GM20000 (cell line): ENCODE data around the gene FAM89B.

ENCODE experiments used
- DNase-seq: peaks from one replicate; pipeline ENCODE4 v3.0.0; 2012; ENCODE audit warnings: low spot score
- CTCF ChIP-seq: IDR thresholded peaks from 2 replicates; pipeline ENCODE4 v1.5.1; 2012; ENCODE audit warnings: mild to moderate bottlenecking, control low read depth; ENCODE audit errors: extremely low read depth, missing control alignments

Gene FAM89B

DNA sequence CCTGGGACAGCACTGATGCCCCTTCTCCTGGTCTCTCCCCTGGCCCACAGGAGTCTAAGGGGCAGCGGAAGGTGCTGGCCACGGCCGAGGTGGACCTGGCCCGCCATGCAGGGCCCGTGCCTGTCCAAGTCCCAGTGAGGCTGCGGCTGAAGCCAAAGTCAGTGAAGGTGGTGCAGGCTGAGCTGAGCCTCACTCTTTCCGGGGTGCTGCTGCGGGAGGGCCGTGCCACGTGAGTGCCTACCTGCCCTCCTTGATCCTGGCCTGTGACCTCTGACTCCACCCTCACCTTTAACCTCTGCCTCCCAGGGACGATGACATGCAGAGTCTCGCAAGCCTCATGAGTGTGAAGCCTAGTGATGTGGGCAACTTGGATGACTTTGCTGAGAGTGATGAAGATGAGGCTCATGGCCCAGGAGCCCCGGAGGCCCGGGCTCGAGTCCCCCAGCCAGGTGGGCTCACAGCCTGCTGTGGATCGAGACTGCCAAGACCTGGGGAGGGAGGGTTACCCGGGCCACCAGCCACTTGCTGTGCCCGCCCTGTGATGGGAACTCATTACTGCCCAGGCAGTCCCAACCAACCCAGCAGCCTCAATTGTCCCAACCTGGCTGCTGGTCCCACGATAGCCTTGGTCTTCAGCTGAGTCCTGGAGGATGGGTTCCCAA lies 7.8 kb downstream of the FAM89B start:
- no peak for DNase-seq
- TF ChIP-seq CTCF: no peak

DNA sequence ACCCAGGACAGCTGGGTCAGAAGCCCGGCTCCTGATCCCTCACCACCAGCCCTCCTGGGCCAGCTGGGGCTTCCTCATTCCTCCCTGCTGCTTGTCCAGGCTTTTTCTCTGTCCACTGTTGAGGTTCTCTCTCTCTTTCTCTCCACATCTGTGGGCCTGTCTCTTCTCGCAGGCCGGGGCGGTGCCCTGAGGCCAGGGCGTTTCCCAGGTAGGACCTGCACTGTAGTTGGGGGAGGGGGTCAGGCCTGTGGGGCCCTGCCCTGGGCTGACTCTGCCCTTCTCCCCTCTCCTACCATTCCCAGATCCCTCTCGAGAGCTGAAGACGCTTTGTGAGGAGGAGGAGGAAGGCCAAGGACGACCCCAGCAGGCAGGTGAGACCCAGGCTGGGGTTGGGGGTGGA lies 8.4 kb downstream of the FAM89B start:
- DNase-seq: no peak
- TF ChIP-seq CTCF: no peak

DNA sequence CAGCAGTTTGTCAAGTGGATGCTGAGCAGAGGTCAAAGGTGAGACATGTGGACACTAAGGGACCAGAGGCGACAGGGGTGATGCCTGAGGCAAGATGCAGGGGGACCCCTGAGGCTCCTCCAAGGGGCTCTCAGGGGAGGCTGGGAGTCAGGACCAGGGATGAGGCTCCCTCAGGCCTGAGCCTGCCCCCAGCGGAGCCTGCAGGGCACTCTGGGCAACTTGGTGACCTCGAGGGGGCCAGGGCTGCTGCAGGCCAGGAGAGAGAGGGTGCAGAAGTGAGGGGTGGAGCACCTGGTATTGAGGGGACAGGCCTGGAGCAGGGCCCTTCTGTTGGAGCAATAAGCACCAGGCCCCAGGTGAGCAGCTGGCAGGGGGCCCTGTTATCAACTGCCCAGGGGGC lies 9.6 kb downstream of the FAM89B start:
- TF ChIP-seq CTCF: no peak
- DNase-seq: no peak

DNA sequence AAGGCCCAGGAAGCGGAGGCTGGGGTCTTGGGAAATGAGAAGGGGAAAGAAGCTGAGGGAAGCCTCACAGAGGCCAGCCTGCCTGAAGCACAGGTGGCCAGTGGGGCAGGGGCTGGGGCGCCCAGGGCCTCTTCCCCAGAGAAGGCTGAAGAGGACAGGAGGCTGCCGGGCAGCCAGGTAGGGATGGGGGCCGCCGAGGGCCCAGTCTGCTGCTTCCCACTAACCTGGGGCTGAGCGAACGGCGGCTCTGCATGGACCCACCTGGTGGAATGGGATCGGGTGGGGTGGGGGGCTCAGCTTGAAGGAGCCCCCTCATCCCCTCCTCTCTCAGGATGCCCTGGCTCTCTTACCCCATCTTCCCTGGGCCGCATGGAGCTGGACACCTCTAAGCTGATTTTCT lies 11.3 kb downstream of the FAM89B start:
- no peak for DNase-seq
- no peak for TF ChIP-seq CTCF

DNA sequence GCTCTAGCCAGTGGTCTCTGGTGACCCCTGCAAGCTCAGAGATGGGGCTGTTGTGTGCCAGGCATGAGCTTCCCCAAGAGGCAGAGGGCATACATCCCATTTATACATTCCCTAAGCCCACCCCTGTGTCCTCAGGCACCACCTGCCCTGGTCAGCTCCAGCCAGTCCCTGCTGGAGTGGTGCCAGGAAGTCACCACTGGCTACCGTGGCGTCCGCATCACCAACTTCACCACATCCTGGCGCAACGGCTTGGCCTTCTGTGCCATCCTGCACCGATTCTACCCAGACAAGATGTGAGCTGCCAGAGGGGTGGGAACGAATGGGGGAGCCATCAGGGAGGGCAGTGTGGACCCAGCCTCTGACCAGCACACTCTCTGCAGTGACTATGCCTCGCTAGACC lies 11.8 kb downstream of the FAM89B start:
- TF ChIP-seq CTCF: no peak
- no peak for DNase-seq

- DNase-seq: no peak
- no peak for TF ChIP-seq CTCF
These were observed 12.4 kb downstream of the FAM89B start for GRCh38 chr11:65584723-65585171.

DNA sequence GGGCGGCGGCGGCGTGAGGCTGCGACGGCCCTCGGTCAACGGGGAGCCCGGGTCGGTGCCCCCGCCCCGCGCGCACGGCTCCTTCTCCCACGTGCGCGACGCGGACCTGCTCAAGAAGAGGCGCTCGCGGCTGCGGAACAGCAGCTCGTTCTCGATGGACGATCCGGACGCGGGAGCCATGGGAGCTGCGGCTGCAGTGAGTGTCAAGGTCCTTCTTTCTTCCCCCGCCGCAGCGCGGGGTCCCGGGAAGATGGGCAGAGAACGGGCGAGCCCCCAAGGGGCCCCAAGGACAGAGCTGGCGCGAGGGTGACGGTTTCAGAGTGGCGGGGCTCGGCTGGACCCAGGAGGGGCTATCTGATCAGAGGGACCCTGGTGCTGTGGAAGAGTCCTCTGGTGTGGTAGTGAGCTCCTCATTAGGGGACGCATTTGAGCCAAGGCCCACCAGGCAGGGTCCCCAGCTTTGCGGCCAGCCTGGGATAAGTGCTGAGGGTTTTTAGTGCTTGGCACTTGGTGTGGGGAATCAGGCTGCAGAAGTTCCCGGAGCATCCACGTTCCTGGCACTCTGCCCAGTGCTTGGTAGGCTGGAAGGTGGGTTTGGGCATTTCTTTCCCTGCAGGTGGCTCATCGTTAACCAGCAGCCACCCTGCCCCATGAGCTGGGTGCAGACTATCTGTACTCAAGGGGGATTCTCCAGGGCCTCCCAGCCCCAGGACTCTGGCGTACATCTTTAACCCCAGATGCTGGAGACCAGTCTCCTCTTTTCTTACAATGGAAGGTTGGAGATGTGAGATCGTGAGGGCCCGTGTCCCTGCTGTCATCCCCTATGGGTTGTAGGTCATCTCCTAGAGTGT lies 13.3 kb downstream of the FAM89B start:
- TF ChIP-seq CTCF: no peak
- DNase-seq: no peak
